Spleen (tissue), 7 donors: ENCODE data around the gene RNPEPL1.

Experiments
- CTCF ChIP-seq, 11 experiments: fragments of 200-600 bp in 7 of 11; fragments of 450-650 bp in 4 of 11; sonication (generic) in 4 of 11; IDR thresholded peaks in 8 of 11; conservative IDR thresholded peaks in 3 of 11; 1 replicate in 7 of 11; 2 replicates in 4 of 11; pipeline versions ENCODE4 v1.4.0 to v1.8.0; 2016 to 2021; ENCODE audit warnings: antibody characterized with exemption in 11 of 11, inconsistent platforms in 4 of 11, mild to moderate bottlenecking in 1 of 11
- POLR2A ChIP-seq, 3 donors: fragments of 450-650 bp; IDR thresholded peaks; one replicate each; pipeline ENCODE4 v1.5.1; 2017; ENCODE audit warnings: antibody characterized with exemption in 3 of 3, mild to moderate bottlenecking in 1 of 3
- POLR2AphosphoS5 ChIP-seq, 3 donors: sonication (generic); formaldehyde crosslinking; IDR thresholded peaks; one replicate each; pipeline ENCODE4 v1.5.1; 2017; ENCODE audit warnings: antibody characterized with exemption in 3 of 3
- donor health status: DM: no; HTN: no; CAD: no; lungs with moderate emphysema.
- donor health status: DM: no; HTN: no; CAD: no.
- donor health status: DM: no; HTN: no; CAD: no.

GRCh38 chr2:240557101-240557751 is 11.1 kb upstream of the RNPEPL1 start:
- TF ChIP-seq POLR2AphosphoS5 (IDR thresholded peaks at IDR 0.05) (no peak), CTCF (IDR thresholded peaks at IDR 0.05 in 8 of 11, conservative IDR thresholded peaks at IDR 0.05 in 3 of 11) (no peak), POLR2A (IDR thresholded peaks at IDR 0.05) (no peak)
